Heart left ventricle (tissue), 16 donors: ENCODE results near the gene CKLF. TPM values are rescaled to one million over a fixed set of nuclear protein-coding genes. Genes with fewer than 3 reads are reported as not detected.

ENCODE experiments used
- ATAC-seq, 4 donors: fragments of 200-7000 bp; cut with Tn5 transposase; one replicate each; pipeline ENCODE4 v1.9.1; 2020 to 2022; ENCODE audit warnings: moderate library complexity in 4 of 4, mild to moderate bottlenecking in 3 of 4, moderate number of reproducible peaks in 1 of 4
- DNase-seq, 5 donors: peaks; one replicate each; pipeline ENCODE4 v3.0.0-alpha.2; 2020
- H3K27ac ChIP-seq, 12 donors: fragments of 200-600 bp; sonication (generic) in 4 of 12; one replicate each; pipeline versions ENCODE4 v1.5.0 to v1.8.0; 2016 to 2022; ENCODE audit warnings: mild to moderate bottlenecking in 2 of 12
- H3K27me3 ChIP-seq, 9 donors: fragments of 200-600 bp; sonication (generic) in 2 of 9; one replicate each; pipeline versions ENCODE4 v1.5.1 to v1.8.0; 2016 to 2022; ENCODE audit warnings: mild to moderate bottlenecking in 3 of 9
- H3K36me3 ChIP-seq, 9 donors: fragments of 200-600 bp; sonication (generic) in 2 of 9; one replicate each; pipeline versions ENCODE4 v1.5.0 to v1.8.0; 2018 to 2022; ENCODE audit warnings: mild to moderate bottlenecking in 2 of 9
- H3K4me1 ChIP-seq, 12 donors: fragments of 200-600 bp; sonication (generic) in 4 of 12; one replicate each; pipeline versions ENCODE4 v1.5.0 to v1.8.0; 2016 to 2022; ENCODE audit warnings: mild to moderate bottlenecking in 3 of 12
- H3K4me3 ChIP-seq, 12 donors: fragments of 200-600 bp; sonication (generic) in 4 of 12; one replicate each; pipeline versions ENCODE4 v1.5.0 to v1.8.0; 2017 to 2022; ENCODE audit warnings: mild to moderate bottlenecking in 9 of 12, moderate library complexity in 4 of 12
- H3K9me3 ChIP-seq, 12 donors: fragments of 200-600 bp; sonication (generic) in 4 of 12; one replicate each; pipeline versions ENCODE4 v1.5.0 to v1.8.0; 2016 to 2022; ENCODE audit warnings: mild to moderate bottlenecking in 1 of 12
- CTCF ChIP-seq, 12 donors: fragments of 200-600 bp; sonication (generic) in 4 of 12; IDR thresholded peaks; one replicate each; pipeline versions ENCODE4 v1.5.0 to v1.8.0; 2018 to 2022; ENCODE audit warnings: antibody characterized with exemption in 12 of 12, mild to moderate bottlenecking in 5 of 12
- POLR2A ChIP-seq, 2 donors: fragments of 450-650 bp; IDR thresholded peaks; one replicate each; pipeline ENCODE4 v1.6.1; 2017; ENCODE audit warnings: antibody characterized with exemption in 2 of 2, mild to moderate bottlenecking in 2 of 2, moderate library complexity in 2 of 2
- WGBS, 4 donors: extraction: QIAGEN DNeasy Blood & Tissue Kit in 2 of 4; methylation state at CpG; one replicate each; pipeline versions ENCODE4 v1.1.5 to v1.1.7; 2013 to 2018; 5-methylcytosine and 5-hydroxymethylcytosine counted together
- intact Hi-C, 10 donors: fragments of 100-400 bp; cut with DNase I; formaldehyde crosslinking; loops; one replicate each; pipeline versions ENCODE4 v1.11.1 to v1.14.2; 2022
- polyA plus RNA-seq, 2 donors: library from polyadenylated mRNA; stranded (reverse); fragments of 200-250 nt; gene quantifications; one replicate each; pipeline ENCODE4 v1.2.3, GENCODE V29; 2013
- total RNA-seq, 9 donors: library from RNA; depleted of rRNA in 2 of 9; stranded (reverse); fragments of >200 nt in 2 of 9; fragmentation: NEBNext Ultra II Directional in 3 of 9; extraction: Animal tissue kit (Norgen Biotek cat#: 25700) in 3 of 9; gene quantifications; one replicate each; pipeline versions ENCODE4 v1.1.0 to v1.2.4, GENCODE V29; 2016 to 2023
- donor health status: ischemic (EF 13 %, LVEDD 7.1; RV severe dilation, severe dysfunction).
- donor health status: healthy with polysubstance abuse.
- donor health status: DM: no; HTN: yes; CAD: no.
- donor health status: DM: no; HTN: no; CAD: no.
- donor health status: ischemic (EF 25% LVEDD 6.9; RV normal size, moderate dysfunction).
- donor health status: ischemic (EF 25% LVEDD 5.7; RV mildly dilated, moderate dysfunction).
- donor health status: healthy.
- donor health status: DM: yes; HTN: yes; CAD: no.
- donor health status: ischemic (EF 35%, LVEDD 5.7; RV mildly dilated, moderate dysfunction).
- donor health status: nonischemic (EF 11% LVEDD 7.7; RV severe dilation, severe dysfunction).
- donor health status: DM: yes; HTN: yes; CAD: no.
- donor health status: PGD.
- donor health status: ischemic (EF 29% LVEDD 5.4; RV normal size, mild dysfunction).
- donor health status: nonischemic (EF 23%, LVEDD 6.1; RV moderate dilation, normal function).

The CKLF gene
- total and polyA plus RNA-seq, 11 donors: 4.1 to 28.9 (median 6.4) TPM

GRCh38 chr16:66516509-66516807 lies 35.9 kb upstream of the CKLF start:
- peaks cover 19 to 87% (median 67%) of the 10 kb centered on the region in 12 donors for H3K4me1 ChIP-seq
- intact Hi-C loops: loop anchor here in 5 of 10 donors (2.0 to 5.0 kb wide), 5 partner anchors 32 to 91 kb away; partner anchors contain the start of genes CKLF (in 2 of the 5) and TK2 (in 2 of the 5)
- WGBS, 4 donors: 5 to 15% (median 5%) methylated on average over 4 to 8 of the region's 8 CpGs
- no peak for ATAC-seq
- DNase-seq: no peak
- peaks cover 0 to 27% (median 5%) of the 10 kb centered on the region in 9 donors for H3K36me3 ChIP-seq
- H3K27ac ChIP-seq: peak overlapping the region; percentile 74 to 100 (median 96)
- peak overlapping the region in 3 of 12 donors; percentile 6 to 21 (median 20) for H3K4me3 ChIP-seq
- H3K27me3 ChIP-seq: no peaks in the 10 kb centered on the region
- TF ChIP-seq CTCF (IDR thresholded peaks at IDR 0.05) (no peak), POLR2A (IDR thresholded peaks at IDR 0.05) (no peak)
- no peaks in the 10 kb centered on the region for H3K9me3 ChIP-seq

GRCh38 chr16:66516808-66517585 lies 35.4 kb upstream of the CKLF start:
- Histone ChIP-seq H3K9me3 (no peaks in the 10 kb centered on the region), H3K4me1 (peaks cover 18 to 87% (median 67%) of the 10 kb centered on the region in 12 donors), H3K27ac (peak overlapping the region; percentile 89 to 100 (median 97)), H3K36me3 (peaks cover 0 to 25% (median 5%) of the 10 kb centered on the region in 9 donors), H3K27me3 (no peaks in the 10 kb centered on the region), H3K4me3 (peak overlapping the region in 10 of 12 donors; percentile 21 to 50 (median 30))
- TF ChIP-seq POLR2A (IDR thresholded peaks at IDR 0.05) (peak in 1 of 2 donors; percentile 69), CTCF (IDR thresholded peaks at IDR 0.05) (no peak)
- WGBS, 4 donors: 12 to 23% (median 16%) methylated on average over 13 to 15 of the region's 15 CpGs
- DNase-seq (peak; percentile 97 to 99 (median 98)), ATAC-seq (peak; percentile 95 to 96 (median 96))
- intact Hi-C loops: loop anchor here in 5 of 10 donors (1.0 to 5.0 kb wide), 6 partner anchors 32 to 151 kb away; partner anchors contain the start of genes CKLF (in 2 of the 5), TK2 (in 2 of the 5) and CDH5 (in 1 of the 5)

GRCh38 chr16:66517586-66518263 lies 34.7 kb upstream of the CKLF start:
- WGBS, 4 donors: 59 to 74% (median 64%) methylated on average over 8 of the region's 8 CpGs
- Histone ChIP-seq H3K4me3 (peak overlapping the region in 8 of 12 donors; percentile 24 to 50 (median 33)), H3K9me3 (no peaks in the 10 kb centered on the region), H3K27ac (peak overlapping the region; percentile 89 to 100 (median 97)), H3K27me3 (no peaks in the 10 kb centered on the region), H3K4me1 (peaks cover 18 to 87% (median 64%) of the 10 kb centered on the region in 12 donors), H3K36me3 (peaks cover 0 to 21% (median 5%) of the 10 kb centered on the region in 9 donors)
- TF ChIP-seq POLR2A (IDR thresholded peaks at IDR 0.05): no peak
- TF ChIP-seq CTCF (IDR thresholded peaks at IDR 0.05): no peak
- ATAC-seq: no peak
- DNase-seq: peak in 1 of 5 donors; percentile 63
- intact Hi-C loops: loop anchor here in 5 of 10 donors (1.0 to 5.0 kb wide), 6 partner anchors 31 to 151 kb away; partner anchors contain the start of genes CKLF (in 2 of the 5), TK2 (in 2 of the 5) and CDH5 (in 1 of the 5)
